ENCODE data around the gene CMIP.
"Not testable (repeated sequence)": the region's sequence is repeated elsewhere in the genome, so short reads cannot be mapped to it uniquely, and the experiment has no call there.

CMIP gene

GRCh38 chr16:81571592-81572385, 127.2 kb downstream of the CMIP start:
- DNase-seq = no peak

- DNase-seq = no peak
Observed at GRCh38 chr16:81572386-81573144, 128.0 kb downstream of the CMIP start.

- DNase-seq = no peak
Observed at GRCh38 chr16:81573533-81574020, 129.0 kb downstream of the CMIP start.

DNA sequence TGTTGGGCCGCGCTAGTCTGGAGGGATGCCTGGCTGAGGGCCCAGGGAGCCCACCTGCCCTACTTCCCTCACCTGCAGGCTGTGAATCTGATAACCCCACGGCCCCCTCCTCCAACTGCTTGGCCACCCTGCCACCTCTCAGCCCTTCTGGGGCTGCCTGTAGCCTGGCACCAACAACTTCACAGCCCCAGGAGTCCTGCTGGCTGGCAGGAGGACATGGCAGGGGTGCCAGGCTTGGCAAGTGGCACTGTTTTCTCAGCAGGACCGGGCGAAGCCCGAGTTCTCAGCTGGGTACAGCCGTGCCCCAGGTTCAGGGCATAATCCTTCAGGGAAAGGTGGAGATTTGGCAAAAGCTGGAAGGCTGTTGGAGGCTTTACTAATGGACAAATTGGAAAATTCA, 129.6 kb downstream of the CMIP start:
- no peak for DNase-seq

GRCh38 chr16:81575307-81575706, 130.7 kb downstream of the CMIP start:
- no peak for DNase-seq

- DNase-seq = no peak
Observed at GRCh38 chr16:81575834-81576233, 131.2 kb downstream of the CMIP start.

DNA sequence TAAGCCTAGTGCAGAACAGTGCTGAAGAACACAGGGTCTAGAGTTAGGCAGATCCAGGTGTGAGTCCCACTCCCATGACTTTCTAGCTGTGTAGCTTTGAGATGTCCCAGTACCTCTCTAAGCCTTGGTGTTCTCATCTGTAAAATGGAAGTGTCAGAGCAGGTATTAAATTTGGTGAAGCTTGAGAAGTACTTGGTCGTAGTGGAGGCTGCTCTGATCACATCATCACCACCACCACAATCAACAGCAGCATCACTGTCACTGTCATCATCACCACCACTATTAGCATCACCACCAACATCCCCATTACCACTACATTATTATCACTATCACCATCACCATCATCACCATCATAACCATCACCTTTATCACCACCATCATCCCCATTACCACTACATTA, 132.1 kb downstream of the CMIP start:
- no peak for DNase-seq

DNA sequence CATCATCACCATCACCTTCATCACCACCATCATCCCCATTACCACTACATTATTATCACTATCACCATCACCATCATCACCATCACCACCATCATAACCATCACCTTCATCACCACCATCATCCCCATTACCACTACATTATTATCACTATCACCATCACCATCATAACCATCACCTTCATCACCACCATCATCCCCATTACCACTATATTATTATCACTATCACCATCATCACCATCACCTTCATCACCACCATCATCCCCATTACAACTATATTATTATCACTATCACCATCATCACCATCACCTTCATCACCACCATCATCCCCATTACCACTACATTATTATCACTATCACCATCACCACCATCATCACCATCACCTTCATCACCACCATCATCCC, 132.7 kb downstream of the CMIP start:
- not testable (repeated sequence) for DNase-seq

GRCh38 chr16:81578076-81578475, 133.5 kb downstream of the CMIP start:
- DNase-seq = no peak

DNA sequence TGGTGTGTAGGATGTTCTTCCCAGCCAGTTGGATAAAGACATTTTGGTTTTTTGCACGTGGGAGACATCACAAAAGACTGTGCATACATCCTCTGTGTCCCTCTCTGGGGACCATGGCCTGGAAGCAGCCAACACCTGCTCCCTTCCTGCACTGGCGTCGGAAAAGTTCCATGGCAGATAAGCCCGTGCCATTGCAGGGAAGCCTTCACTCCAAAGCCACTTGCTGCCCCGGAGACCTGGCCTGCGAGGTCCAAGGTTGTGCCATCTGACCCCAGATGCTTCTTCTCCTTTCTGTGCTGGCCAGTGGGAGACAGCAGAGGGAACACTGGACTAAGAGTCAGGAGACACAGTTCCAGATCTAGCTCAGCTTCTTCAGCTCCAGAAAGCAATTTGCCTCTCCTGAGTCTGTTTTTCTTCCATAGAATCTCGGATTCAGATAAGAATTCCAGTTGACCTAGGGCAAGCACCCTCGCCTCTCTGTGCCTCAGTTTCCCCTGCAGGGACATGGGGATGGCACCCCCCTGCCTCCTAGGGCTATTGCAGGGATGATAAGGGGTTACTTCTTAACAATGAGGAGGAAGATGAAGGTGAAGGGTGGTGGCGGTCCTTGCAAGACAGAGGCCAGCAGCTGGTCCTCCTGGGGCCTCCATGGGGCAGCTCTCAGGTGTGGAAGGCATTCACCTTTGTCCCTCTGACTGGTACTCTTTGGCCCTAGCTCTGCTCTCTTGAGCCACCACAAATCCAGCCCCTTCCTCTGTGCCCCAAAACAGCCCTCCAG, 134.2 kb downstream of the CMIP start:
- no peak for DNase-seq

DNA sequence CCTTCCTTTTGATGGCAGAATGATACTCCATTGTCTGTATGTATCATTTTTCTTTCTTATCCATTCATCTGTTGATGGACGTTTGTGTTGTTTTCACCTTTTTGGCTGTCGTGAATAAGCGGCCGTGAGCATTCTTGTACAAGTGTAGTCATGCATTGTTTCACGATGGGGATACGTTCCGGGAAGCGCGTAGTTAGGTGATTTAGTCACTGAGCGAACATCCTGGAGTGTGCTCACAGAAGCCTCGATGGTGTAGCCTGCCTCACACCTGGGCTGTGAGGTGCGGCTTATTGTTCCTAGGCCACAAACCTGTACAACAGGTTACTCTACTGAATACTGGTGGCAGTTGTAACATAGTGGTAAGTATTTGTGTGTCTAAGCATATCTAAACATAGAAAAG, 136.5 kb downstream of the CMIP start:
- no peak for DNase-seq

- peak; percentile 41 for DNase-seq
Observed at GRCh38 chr16:81582655-81583441, 138.2 kb downstream of the CMIP start.

DNA sequence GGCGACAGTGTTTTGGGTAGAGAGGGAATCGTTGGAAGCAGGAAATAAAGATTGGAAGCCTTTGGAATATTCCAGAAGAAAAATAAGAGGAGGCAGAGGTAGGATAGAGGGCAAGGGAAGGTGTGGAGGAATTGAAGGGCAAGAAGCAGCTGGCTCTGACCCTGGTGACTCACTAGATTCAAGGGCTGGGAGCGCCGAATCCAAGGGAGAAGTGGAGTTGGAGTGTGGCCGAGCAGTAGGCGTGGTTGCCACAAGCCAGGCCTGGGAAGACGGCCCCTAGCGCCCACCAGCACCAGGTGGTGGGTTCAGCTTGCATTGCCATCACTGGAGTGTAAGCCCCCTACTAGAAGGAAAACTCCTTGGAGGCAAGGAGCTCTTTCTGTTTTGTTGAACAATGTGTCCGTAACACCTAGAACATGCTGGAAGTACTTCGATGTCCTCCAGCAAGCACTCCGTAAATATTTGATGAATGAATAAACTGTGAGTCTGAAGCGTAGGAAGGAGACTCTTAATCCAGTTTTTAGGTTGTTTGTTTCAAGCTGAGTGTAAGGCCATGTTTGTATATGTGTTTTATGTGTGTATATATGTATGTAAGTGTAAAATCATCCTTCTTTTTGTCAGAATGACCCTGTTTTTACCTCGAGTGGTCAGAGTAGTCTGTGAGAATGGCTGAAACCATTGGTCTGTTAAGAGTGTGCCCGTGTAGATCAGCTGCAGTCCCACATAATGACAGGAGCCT, 139.5 kb downstream of the CMIP start:
- DNase-seq = no peak

DNA sequence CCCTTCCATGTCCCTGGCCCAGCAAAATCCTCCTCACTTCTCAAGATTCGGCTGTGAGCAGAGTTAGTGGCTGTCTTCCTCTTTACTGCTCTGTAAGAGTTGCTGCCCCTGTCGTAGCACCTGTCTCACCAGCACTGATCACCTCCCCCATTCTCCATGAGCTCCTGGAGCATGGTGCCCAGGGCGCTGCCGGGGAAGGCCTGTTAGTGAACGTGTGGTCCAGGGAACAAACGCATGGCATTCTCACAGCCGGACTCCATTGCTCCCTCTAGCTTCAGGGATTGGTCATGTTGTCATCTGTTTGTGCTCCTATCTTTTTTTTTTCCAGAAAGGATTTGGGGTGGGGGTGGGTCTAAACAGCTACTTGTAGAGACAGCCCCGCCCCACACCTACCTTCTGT, 141.2 kb downstream of the CMIP start:
- DNase-seq = no peak

DNA sequence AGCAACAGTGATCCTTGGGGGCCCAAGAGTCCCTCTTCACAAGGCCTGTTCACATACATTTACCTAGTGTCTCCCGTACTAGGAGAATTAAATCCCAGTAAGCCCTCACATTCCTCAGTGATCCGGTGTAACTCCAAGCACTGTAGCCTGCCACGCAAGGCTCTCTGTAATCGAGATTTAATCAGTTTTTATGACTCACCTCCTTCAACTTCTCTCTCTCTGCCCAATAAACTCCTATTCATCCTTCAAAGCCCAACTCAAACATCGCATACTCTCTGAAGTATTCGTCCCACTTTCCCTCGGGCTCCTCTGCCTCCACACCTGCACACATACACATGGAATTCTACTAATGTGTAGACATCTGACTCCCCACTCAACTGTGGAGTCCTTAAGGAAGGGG, 141.8 kb downstream of the CMIP start:
- no peak for DNase-seq

GRCh38 chr16:81586977-81587625, 142.5 kb downstream of the CMIP start:
- no peak for DNase-seq

DNA sequence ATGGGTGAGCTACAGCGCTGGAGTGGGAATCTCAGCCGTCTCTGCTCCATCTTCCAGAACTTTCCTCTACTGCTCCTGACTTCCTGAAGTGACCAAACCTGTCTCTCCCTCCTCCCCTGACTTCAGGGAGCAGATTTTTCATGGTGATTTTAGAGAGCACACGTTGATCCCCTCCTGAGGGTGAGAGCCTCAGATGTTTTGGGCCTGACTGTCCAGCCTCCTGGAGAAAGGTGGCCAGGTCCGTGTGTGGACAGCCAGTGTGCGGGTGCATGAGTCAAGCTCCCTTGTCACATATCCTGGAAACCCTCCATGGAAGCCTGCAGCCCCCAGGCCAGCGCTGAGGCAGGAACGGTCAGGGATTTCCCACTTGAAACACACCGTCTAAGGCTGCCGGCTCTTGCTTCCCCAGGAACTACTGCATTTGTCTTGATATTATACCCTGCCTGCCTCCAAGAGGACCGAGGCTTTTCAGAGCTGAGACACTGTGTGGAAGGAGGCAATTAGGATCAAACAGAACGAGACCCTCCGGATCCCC, 143.1 kb downstream of the CMIP start:
- DNase-seq = no peak

DNA sequence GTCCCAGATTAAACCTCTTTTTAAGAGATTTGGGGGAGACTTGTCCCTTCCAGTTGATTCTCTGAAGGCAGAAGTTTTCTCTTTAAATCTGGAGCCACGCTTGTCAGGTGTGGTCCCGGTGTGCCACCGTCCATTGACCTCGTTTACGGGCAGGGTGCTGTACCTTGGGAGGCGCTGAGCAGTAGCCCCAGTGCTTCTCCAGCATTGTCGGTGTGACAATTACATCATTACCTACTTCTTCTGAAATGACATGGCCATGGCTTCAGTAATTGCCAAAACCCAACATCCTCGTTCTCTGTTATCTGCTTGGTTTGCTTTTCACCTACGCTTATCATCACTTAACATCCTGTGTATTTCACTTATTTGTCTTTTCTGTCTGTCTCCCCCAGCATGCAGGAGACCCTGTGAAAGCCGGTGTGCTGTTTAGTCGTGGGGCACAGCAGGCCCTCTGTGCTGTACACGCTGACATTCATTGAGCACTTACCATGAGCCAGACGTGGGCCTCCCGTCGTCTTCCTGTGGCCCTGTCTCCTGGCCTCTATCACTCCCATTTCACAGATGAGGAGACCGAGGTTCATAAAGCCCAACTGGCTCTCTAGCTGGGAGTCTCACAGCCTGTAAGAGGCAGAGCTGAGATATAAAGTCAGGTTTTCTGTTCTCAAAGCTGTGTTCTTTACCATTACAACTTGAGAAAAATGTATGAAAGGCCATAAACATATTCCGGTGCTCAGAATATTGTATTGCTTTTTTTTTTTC, 143.9 kb downstream of the CMIP start:
- DNase-seq = no peak

DNA sequence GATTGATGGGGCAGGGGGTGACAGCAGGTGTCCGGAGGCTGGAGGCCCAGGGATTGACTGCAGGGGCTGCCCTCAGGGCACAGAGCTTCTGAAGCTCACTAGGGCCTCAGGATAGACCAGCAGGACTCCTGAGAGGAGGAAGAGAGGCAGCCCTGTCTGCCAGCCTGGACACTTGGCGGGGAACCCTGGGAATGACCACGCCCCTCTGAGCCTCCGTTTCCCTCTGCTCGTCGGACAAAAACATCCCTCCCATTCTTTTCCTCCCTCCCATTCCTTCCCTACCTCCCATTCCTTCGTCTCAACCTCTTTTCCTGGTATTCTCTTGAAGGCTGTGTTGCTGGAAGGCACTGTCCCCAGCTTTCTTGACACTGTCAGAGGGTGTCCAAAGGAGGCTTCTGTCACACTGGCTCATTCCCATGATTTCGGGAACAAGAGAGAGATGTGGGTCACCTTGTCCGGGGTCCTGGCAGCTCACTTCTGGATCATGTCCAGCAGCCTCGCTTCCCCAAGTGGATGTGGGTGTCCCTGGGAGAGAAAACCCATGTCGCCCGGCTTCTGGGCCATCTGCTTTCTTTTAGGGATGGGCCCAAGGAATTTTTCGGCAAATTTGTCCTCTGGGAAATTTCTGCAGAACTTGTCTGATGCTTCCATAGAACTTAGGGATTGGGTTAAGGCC, 145.5 kb downstream of the CMIP start:
- DNase-seq = no peak

Data from fibroblast of skin of right biceps (primary cell).